HG03558 (cell line): ENCODE data around the gene INTS6L.
"Not testable (repeated sequence)": the region's sequence is repeated elsewhere in the genome, so short reads cannot be mapped to it uniquely, and the experiment has no call there.

Source experiments
- ATAC-seq: cut with Tn5 transposase; IDR thresholded peaks from one replicate; pipeline ENCODE4 v1.9.1; 2021; ENCODE audit warnings: moderate number of reproducible peaks; ENCODE audit not compliant: unreplicated experiment; ENCODE audit errors: extremely low read depth

The INTS6L gene

DNA sequence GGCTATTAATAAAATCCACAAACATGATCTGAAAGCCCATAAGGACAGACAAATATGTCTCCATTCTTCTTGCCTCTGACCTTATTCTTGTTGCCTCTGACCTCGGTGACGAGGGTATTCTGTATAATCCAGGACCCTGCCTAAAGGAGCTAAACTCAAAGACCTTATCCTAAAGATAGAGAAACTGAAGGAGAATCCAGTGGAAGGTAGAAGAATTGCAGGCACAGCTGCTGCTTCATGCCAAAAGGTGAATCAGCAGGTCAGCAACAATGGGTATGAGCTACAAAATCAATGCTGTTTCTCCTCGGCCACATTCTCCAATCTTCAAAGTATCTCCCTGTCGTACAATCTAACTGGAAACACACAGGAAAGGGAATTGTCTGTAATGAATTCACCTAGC is 71.4 kb downstream of the INTS6L start:
- no peak for ATAC-seq

DNA sequence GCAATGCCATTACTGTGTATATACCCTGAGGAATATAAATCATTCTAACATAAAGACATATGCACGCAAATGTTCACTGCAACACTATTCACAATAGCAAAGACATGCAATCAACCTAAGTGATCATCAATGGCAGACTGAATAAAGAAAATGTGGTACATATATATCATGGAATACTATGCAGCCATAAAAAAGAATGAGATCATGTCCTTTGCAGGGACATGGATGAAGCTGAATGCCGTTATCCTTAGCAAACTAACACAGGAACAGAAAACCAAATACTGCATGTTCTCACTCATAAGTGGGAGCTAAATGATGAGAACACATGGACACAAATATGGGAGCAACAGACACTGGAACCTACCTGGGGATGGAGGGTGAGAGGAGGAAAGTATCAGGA is 73.6 kb downstream of the INTS6L start:
- not testable (repeated sequence) for ATAC-seq

DNA sequence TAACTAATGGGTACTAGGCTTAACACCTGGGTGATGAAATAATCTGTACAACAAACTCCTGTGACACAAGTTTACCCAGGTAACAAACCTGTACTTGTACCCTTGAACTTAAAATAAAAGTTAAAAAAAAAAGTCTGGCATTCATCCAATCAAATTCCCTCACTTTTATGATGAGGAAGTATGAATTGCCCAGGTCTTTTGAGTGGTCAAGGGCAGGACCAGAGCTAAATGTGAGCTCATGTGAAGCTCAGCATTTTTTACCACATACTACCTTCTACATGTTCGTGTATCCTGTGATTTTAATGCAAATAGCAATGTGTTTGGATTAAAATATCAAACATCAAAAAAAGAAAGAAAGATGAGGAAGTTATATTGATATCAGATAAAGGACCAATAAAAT is 74.0 kb downstream of the INTS6L start:
- not testable (repeated sequence) for ATAC-seq

DNA sequence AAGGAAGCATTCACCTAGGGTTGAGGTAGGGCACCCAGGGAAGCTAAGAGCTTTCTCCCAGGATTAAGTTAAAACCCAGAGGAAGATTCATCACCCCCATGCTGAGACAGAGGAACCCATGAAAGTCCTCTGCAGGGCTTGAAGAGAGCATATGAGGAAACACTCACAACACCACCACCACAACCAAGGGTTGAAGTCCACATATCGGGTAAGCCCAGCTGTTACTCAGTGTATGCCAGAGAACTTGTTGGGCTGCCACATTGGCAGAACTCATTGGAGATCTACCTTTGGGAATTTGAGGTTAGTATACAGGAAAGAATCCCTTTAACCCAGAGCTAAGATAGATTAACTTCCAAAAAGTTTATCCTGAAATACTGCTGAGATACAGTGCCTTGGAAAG is 75.1 kb downstream of the INTS6L start:
- no peak for ATAC-seq

DNA sequence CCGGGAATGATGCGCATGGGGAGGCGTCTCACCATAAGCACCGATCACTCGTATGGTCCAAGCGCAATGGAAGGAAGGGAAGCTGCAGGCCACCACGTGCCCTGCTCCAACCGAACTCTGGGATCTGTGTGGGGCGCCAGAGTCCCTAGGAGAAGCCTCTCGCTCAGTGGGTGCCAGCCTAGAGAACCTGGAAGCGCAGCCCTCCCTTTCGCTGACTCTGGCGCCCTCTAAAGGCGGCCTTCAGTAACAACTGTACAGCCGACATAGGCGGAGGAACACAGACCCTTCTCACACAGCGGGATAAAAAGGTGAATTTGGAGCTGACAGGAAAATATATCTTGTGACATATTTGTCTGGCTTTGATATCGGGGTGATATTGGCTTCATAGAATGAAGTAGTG is 76.0 kb downstream of the INTS6L start:
- ATAC-seq = no peak

DNA sequence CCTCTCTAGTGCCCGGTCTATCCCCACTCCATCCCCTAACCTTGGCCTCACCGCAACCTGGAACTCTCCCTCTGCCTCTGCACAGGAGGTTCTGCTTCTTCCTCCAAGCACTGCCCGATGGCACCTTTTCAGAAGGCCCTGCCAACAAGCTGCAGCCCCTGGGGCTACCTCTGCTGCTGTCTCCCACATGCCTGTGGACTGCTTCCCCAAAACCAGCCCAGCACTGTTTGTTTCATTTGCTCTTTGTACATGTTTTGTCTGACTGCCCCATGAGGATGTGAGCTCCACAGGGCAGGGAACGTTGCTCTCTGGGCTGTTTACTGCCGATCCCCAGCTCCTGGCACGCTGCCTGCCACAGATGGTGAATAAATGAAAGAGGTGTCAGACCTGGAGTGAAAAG is 85.4 kb downstream of the INTS6L start:
- ATAC-seq = no peak

DNA sequence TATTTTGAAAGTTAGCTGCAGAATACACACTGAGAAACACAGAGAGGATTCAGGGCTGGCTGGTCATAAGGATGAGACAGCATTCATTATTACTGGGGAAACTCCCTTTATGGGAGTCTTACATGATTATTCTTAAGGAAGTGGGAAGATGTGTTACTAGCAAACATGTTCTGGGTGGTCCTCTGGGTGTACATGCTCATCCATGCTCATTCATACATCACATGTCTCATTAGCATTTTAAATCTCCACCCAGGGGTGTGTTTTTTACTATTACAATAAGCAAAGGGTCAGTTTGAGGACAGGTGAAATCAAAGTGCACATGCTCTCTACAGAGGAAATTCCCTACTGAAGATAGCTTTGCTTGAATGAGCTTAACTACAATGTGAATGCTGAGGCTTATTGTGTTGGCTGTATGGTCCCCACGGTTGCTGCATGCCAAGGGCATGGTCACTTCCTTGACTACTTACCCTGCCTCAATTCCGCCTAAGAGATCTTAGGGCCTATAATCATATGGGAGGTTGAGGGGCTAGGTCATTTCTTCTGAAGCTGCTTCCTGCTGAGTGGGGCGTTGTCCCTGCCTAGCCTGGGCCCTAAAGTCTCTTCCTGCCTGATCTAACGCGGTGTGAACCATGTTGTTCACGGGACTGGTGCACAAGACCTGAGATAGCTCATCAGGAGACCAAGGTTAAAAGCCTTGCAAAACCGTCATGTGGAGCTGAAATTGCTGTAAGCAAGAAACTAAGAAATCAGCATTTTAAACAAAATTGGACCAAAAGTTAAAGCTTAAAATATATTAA is 104.1 kb downstream of the INTS6L start:
- not testable (repeated sequence) for ATAC-seq

DNA sequence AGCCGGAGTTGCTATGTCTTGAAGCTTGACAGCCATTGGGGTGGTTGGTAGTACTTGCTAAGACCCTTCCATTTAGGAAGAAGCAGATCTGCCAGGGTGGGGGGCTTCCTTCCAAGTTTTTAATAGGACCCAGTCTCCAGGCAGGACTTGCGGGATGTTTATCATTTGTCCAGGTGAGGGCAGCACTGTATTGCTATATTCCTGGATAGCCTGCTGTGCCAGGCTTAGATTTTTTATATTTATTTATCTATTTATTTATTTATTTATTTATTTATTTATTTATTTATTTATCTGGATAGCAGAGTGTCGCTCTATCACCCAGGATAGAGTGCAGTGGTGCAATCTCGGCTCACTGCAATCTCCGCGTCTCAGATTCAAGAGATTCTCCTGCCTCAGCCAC is 105.5 kb downstream of the INTS6L start:
- ATAC-seq = no peak

DNA sequence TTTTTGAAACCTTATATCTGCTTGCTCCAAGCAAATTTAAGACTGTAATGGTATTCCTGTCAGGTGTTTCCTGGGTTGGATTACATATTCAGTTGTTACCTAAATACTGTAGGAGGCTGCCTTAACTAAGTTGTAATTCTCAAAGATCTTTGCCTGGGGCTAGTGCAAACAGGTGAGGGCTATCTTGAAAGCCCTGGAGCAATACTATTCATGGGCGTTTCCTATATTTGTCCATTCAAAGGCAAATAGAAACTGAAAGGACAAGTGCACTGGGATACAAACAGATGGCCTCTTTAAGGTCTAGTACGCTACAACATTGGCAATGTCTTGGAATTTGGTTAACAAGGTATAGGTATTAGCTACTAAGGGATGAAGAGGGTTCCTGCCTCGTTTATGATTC is 108.9 kb downstream of the INTS6L start:
- ATAC-seq = no peak
